Stomach (tissue), 4 donors: ENCODE results near the gene NALCN.

Experiments used
- EP300 ChIP-seq: sonication (generic); formaldehyde crosslinking; IDR thresholded peaks from one replicate; pipeline ENCODE4 v1.6.1; 2017; ENCODE audit warnings: antibody characterized with exemption
- POLR2AphosphoS5 ChIP-seq, 3 donors: sonication (generic); formaldehyde crosslinking; IDR thresholded peaks; one replicate each; pipeline ENCODE4 v1.6.1; 2016; ENCODE audit warnings: antibody characterized with exemption in 3 of 3
- TF ChIP-seq, protein P1 (sequence below), 7 experiments: fragments of 450-650 bp in 4 of 7; fragments of 200-600 bp in 3 of 7; sonication (generic) in 3 of 7; IDR thresholded peaks; one replicate each; pipeline ENCODE4 v1.5.1; 2016 to 2019; ENCODE audit warnings: antibody characterized with exemption in 7 of 7, control low read depth in 2 of 7, mild to moderate bottlenecking in 1 of 7

GRCh38 chr13:101434486-101434885, 18.2 kb upstream of the NALCN start:
- TF ChIP-seq, protein P1, sequence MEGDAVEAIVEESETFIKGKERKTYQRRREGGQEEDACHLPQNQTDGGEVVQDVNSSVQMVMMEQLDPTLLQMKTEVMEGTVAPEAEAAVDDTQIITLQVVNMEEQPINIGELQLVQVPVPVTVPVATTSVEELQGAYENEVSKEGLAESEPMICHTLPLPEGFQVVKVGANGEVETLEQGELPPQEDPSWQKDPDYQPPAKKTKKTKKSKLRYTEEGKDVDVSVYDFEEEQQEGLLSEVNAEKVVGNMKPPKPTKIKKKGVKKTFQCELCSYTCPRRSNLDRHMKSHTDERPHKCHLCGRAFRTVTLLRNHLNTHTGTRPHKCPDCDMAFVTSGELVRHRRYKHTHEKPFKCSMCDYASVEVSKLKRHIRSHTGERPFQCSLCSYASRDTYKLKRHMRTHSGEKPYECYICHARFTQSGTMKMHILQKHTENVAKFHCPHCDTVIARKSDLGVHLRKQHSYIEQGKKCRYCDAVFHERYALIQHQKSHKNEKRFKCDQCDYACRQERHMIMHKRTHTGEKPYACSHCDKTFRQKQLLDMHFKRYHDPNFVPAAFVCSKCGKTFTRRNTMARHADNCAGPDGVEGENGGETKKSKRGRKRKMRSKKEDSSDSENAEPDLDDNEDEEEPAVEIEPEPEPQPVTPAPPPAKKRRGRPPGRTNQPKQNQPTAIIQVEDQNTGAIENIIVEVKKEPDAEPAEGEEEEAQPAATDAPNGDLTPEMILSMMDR (IDR thresholded peaks at IDR 0.05): no peak
- TF ChIP-seq POLR2AphosphoS5 (IDR thresholded peaks at IDR 0.05) (no peak), EP300 (no peak)
